ENCODE data around the gene NCBP3. TPM values are rescaled to one million over a fixed set of nuclear protein-coding genes. Genes with fewer than 3 reads are reported as not detected.

Gene NCBP3
- total RNA-seq, 2 experiments from 2014 or later, result 24.5 to 45.7 TPM

DNA sequence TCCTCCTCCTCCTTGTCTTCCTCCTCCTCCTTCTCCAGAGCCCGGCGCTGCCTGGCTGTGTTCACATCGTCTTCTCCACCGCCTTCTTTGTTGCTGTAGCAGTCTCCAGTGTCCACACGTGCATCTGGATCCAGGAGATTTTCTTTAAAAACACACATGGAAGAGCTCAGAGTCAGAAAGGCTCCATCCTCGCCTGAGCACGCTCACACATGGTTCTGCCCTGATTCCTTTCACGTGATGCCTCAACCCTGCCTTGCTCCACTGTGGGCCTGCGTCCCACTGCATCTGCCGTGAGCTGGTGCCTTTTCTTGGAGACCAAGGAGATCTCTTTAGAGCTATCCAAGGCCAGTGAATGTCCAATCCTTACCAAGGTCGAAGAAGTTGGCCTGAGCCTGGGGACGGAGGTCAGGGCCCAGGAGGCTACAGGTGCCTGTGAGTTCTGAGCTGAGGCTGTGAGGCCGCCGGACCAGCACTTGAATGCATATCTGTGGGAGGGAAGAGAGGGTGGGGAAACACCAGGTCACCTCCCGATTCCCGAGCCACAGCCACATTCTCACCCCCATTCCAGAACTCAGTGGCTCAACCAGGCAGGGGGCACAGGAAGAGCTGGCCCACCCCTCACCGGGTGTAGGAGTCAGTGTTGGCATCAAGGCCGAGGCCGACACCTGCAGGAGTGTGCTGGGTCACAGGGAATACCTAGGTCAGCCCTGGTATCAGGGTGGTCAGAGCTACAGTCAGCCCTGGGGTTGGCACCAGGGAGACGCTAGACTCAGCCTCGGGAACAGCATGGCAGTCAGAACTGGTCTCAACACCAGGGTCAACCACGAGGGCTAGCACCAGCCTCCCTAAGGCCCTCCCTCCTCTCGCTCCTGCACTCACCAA lies 84.8 kb downstream of the NCBP3 start:
- Histone ChIP-seq H3K4me1 (ENCODE audit: insufficient read depth, low read length, poor library complexity, severe bottlenecking) (no peaks in the 10 kb centered on the region), H3K36me3 (ENCODE audit: insufficient read depth, low read length) (no peaks in the 10 kb centered on the region), H4K20me1 (ENCODE audit: insufficient read depth, low read length) (no peaks in the 10 kb centered on the region), H3K9me2 (ENCODE audit: insufficient read depth, low read length) (no peaks in the 10 kb centered on the region), H3K79me2 (ENCODE audit: insufficient read depth, low read depth, low read length) (no peaks in the 10 kb centered on the region), H3K9me3 (ENCODE audit: low read length) (no peaks in the 10 kb centered on the region), H3K4me3 (ENCODE audit: low read depth, low read length, poor library complexity, severe bottlenecking) (no peak overlapping the region), H3K4me2 (ENCODE audit: low read length) (no peak overlapping the region), H2AFZ (ENCODE audit: low read length) (no peak overlapping the region), H3K27ac (ENCODE audit: low read depth, low read length, poor library complexity, severe bottlenecking) (no peak overlapping the region)
- TF ChIP-seq EZH2phosphoT487 (IDR thresholded peaks at IDR 0.05; ENCODE audit: borderline replicate concordance, low read depth, low read length), result no peak
- TF ChIP-seq, protein P1, sequence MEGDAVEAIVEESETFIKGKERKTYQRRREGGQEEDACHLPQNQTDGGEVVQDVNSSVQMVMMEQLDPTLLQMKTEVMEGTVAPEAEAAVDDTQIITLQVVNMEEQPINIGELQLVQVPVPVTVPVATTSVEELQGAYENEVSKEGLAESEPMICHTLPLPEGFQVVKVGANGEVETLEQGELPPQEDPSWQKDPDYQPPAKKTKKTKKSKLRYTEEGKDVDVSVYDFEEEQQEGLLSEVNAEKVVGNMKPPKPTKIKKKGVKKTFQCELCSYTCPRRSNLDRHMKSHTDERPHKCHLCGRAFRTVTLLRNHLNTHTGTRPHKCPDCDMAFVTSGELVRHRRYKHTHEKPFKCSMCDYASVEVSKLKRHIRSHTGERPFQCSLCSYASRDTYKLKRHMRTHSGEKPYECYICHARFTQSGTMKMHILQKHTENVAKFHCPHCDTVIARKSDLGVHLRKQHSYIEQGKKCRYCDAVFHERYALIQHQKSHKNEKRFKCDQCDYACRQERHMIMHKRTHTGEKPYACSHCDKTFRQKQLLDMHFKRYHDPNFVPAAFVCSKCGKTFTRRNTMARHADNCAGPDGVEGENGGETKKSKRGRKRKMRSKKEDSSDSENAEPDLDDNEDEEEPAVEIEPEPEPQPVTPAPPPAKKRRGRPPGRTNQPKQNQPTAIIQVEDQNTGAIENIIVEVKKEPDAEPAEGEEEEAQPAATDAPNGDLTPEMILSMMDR (conservative IDR thresholded peaks at IDR 0.05; ENCODE audit: low read length), result no peak
- CTCF ChIA-PET (ENCODE audit: unreplicated experiment), result no interaction called here
- no TSS peak for BruUV-seq (replicated peaks)
- no peak for DNase-seq (ENCODE audit: low spot score)
- POLR2A ChIA-PET, result no interaction called here
- intact Hi-C loops (cut with micrococcal nuclease; ENCODE audit: unreplicated experiment), result no loop called here

DNA sequence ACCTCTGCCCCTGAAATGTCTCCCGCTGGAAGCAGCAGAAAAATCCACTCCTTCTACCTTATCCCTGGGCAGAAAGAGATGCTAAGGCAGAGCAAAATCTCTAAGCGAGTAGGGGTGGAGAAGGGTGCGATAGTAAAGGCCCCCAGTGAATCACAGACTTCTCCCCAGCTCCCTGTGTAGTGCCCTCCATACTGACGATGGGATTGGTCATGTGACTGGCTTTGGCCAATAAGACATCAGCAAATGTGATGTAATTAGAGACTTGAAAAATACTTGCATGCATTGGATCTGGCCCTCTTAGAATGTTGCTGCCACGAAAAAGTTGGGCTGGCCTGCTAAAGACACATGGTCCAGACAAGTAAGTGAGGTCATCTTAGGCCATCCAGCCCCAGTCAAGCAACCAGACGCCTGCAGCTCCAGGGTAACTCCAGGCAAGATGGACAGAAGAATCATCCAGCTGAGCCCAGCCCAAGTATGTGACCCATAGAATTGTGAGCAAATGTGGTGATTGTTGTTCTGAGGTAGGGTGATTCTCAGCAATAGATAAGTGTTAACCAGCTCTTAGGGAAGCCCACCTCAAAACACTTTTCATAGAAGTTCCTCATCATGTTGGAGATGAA lies 86.3 kb downstream of the NCBP3 start:
- no peaks in the 10 kb centered on the region for H4K20me1 ChIP-seq (ENCODE audit: insufficient read depth, low read length)
- H3K36me3 ChIP-seq (ENCODE audit: insufficient read depth, low read length), result no peaks in the 10 kb centered on the region
- no TSS peak for BruUV-seq (replicated peaks)
- no peak for TF ChIP-seq EZH2phosphoT487 (IDR thresholded peaks at IDR 0.05; ENCODE audit: borderline replicate concordance, low read depth, low read length)
- TF ChIP-seq, protein P1 (conservative IDR thresholded peaks at IDR 0.05; ENCODE audit: low read length), result no peak
- no peak overlapping the region for H2AFZ ChIP-seq (ENCODE audit: low read length)
- intact Hi-C loops (cut with micrococcal nuclease; ENCODE audit: unreplicated experiment), result no loop called here
- no peak for DNase-seq (ENCODE audit: low spot score)
- no peaks in the 10 kb centered on the region for H3K9me3 ChIP-seq (ENCODE audit: low read length)
- no peak overlapping the region for H3K27ac ChIP-seq (ENCODE audit: low read depth, low read length, poor library complexity, severe bottlenecking)
- no peaks in the 10 kb centered on the region for H3K4me1 ChIP-seq (ENCODE audit: insufficient read depth, low read length, poor library complexity, severe bottlenecking)
- H3K79me2 ChIP-seq (ENCODE audit: insufficient read depth, low read depth, low read length), result no peaks in the 10 kb centered on the region
- CTCF ChIA-PET (ENCODE audit: unreplicated experiment), result no interaction called here
- no peaks in the 10 kb centered on the region for H3K9me2 ChIP-seq (ENCODE audit: insufficient read depth, low read length)
- POLR2A ChIA-PET, result no interaction called here
- H3K4me3 ChIP-seq (ENCODE audit: low read depth, low read length, poor library complexity, severe bottlenecking), result no peak overlapping the region
- H3K4me2 ChIP-seq (ENCODE audit: low read length), result no peak overlapping the region
